ENCODE measurements around the gene PAK1. TPM values are rescaled to one million over a fixed set of nuclear protein-coding genes. Genes with fewer than 3 reads are reported as not detected.

The PAK1 gene
- total RNA-seq, 1 donor from 2014 or later = 54.8 TPM

- intact Hi-C loops (cut with micrococcal nuclease) = no loop called here
These were observed 96.2 kb downstream of the PAK1 start for GRCh38 chr11:77377734-77378133.

GRCh38 chr11:77375107-77375506 is 98.8 kb downstream of the PAK1 start:
- intact Hi-C loops (cut with micrococcal nuclease) = no loop called here

GRCh38 chr11:77374611-77375031 is 99.3 kb downstream of the PAK1 start:
- intact Hi-C loops (cut with micrococcal nuclease) = no loop called here

- intact Hi-C loops (cut with micrococcal nuclease) = no loop called here
These were observed 99.8 kb downstream of the PAK1 start for GRCh38 chr11:77374108-77374507.

GRCh38 chr11:77372726-77373125 is 101.2 kb downstream of the PAK1 start:
- intact Hi-C loops (cut with micrococcal nuclease) = no loop called here

- intact Hi-C loops (cut with micrococcal nuclease) = no loop called here
These were observed 102.2 kb downstream of the PAK1 start for GRCh38 chr11:77371646-77372045.

- intact Hi-C loops (cut with micrococcal nuclease) = no loop called here
These were observed 103.7 kb downstream of the PAK1 start for GRCh38 chr11:77370217-77370616.

- intact Hi-C loops (cut with micrococcal nuclease) = no loop called here
These were observed 112.7 kb downstream of the PAK1 start for GRCh38 chr11:77361184-77361583.

- intact Hi-C loops (cut with micrococcal nuclease) = no loop called here
These were observed 114.4 kb downstream of the PAK1 start for GRCh38 chr11:77359481-77359880.

- intact Hi-C loops (cut with micrococcal nuclease) = no loop called here
These were observed 120.8 kb downstream of the PAK1 start for GRCh38 chr11:77353131-77353530.

GRCh38 chr11:77351281-77351886 is 122.5 kb downstream of the PAK1 start:
- intact Hi-C loops (cut with micrococcal nuclease) = no loop called here

GRCh38 chr11:77347948-77348347 is 125.9 kb downstream of the PAK1 start:
- intact Hi-C loops (cut with micrococcal nuclease) = no loop called here

GRCh38 chr11:77346906-77347603 is 126.8 kb downstream of the PAK1 start:
- intact Hi-C loops (cut with micrococcal nuclease) = no loop called here

GRCh38 chr11:77345621-77346020 is 128.3 kb downstream of the PAK1 start:
- intact Hi-C loops (cut with micrococcal nuclease) = no loop called here

GRCh38 chr11:77340501-77340900 is 133.4 kb downstream of the PAK1 start:
- intact Hi-C loops (cut with micrococcal nuclease) = no loop called here

- intact Hi-C loops (cut with micrococcal nuclease) = no loop called here
These were observed 141.6 kb downstream of the PAK1 start for GRCh38 chr11:77332259-77332658.

- intact Hi-C loops (cut with micrococcal nuclease) = no loop called here
These were observed 148.7 kb downstream of the PAK1 start for GRCh38 chr11:77325159-77325558.

- intact Hi-C loops (cut with micrococcal nuclease) = no loop called here
These were observed 149.4 kb downstream of the PAK1 start for GRCh38 chr11:77324508-77324907.

GRCh38 chr11:77322926-77323590 is 150.8 kb downstream of the PAK1 start:
- intact Hi-C loops (cut with micrococcal nuclease) = no loop called here

- intact Hi-C loops (cut with micrococcal nuclease) = no loop called here
These were observed 151.4 kb downstream of the PAK1 start for GRCh38 chr11:77322506-77322905.

GRCh38 chr11:77320351-77320750 is 153.5 kb downstream of the PAK1 start:
- intact Hi-C loops (cut with micrococcal nuclease) = no loop called here

- intact Hi-C loops (cut with micrococcal nuclease) = no loop called here
These were observed 155.3 kb downstream of the PAK1 start for GRCh38 chr11:77318600-77318999.

Measured in T-helper 1 cell treated with Interleukin-12 subunit alpha and Interleukin-12 subunit beta and Interleukin-4 antibody, amounts not matched to agents 30 ng/mL and 1 ng/mL, for 36 hours (primary cell).